H9 (cell line): ENCODE data around the gene ANGPTL7. TPM values are rescaled to one million over a fixed set of nuclear protein-coding genes. Genes with fewer than 3 reads are reported as not detected.

ENCODE experiments used
- DNase-seq: peaks from one replicate; pipeline ENCODE4 v3.0.0-alpha.2; 2017
- H2AFZ ChIP-seq: one replicate; pipeline ENCODE4 v1.6.1; 2013; ENCODE audit warnings: mild to moderate bottlenecking, low read length, control low read depth, moderate library complexity
- H2AK5ac ChIP-seq: 2 replicates; pipeline ENCODE4 v1.6.1; 2013; ENCODE audit warnings: low read length, control low read depth, mixed read lengths; ENCODE audit not compliant: insufficient read length
- H2BK120ac ChIP-seq: one replicate; pipeline ENCODE4 v1.6.1; 2013; ENCODE audit warnings: low read depth, mild to moderate bottlenecking, low read length, control low read depth, inconsistent platforms; ENCODE audit not compliant: poor library complexity, severe bottlenecking
- H2BK12ac ChIP-seq: 2 replicates; pipeline ENCODE4 v1.6.1; 2013; ENCODE audit warnings: low read length, control low read depth, mixed read lengths, low read depth; ENCODE audit not compliant: insufficient read length
- H2BK15ac ChIP-seq: 2 replicates; pipeline ENCODE4 v1.6.1; 2013; ENCODE audit warnings: low read depth, low read length, control low read depth
- H2BK20ac ChIP-seq: one replicate; pipeline ENCODE4 v1.6.1; 2013; ENCODE audit warnings: low read depth, mild to moderate bottlenecking, low read length, control low read depth, inconsistent platforms; ENCODE audit not compliant: poor library complexity, severe bottlenecking
- H2BK5ac ChIP-seq: 2 replicates; pipeline ENCODE4 v1.6.1; 2013; ENCODE audit warnings: low read length, control low read depth, mixed read lengths; ENCODE audit not compliant: insufficient read length
- H3K14ac ChIP-seq: 2 replicates; pipeline ENCODE4 v1.6.1; 2013; ENCODE audit warnings: low read length, control low read depth; ENCODE audit not compliant: insufficient read depth
- H3K18ac ChIP-seq: 2 replicates; pipeline ENCODE4 v1.6.1; 2013; ENCODE audit warnings: low read depth, mild to moderate bottlenecking, mixed read lengths, low read length, control low read depth; ENCODE audit not compliant: insufficient read length
- H3K23ac ChIP-seq: 2 replicates; pipeline ENCODE4 v1.6.1; 2013; ENCODE audit warnings: low read length, control low read depth, mixed read lengths, low read depth; ENCODE audit not compliant: insufficient read length
- H3K23me2 ChIP-seq: 2 replicates; pipeline ENCODE4 v1.6.1; 2013; ENCODE audit warnings: low read depth, mild to moderate bottlenecking, mixed read lengths, low read length, control low read depth; ENCODE audit not compliant: insufficient read length, poor library complexity, severe bottlenecking
- H3K27ac ChIP-seq: 2 replicates; pipeline ENCODE4 v1.5.1; 2013; ENCODE audit warnings: low read length, control low read depth, mixed read lengths, low read depth; ENCODE audit not compliant: insufficient read length
- H3K27me3 ChIP-seq: 2 replicates; pipeline ENCODE4 v1.6.1; 2013; ENCODE audit warnings: low read length, control low read depth, inconsistent platforms; ENCODE audit not compliant: insufficient read depth
- H3K4ac ChIP-seq: 2 replicates; pipeline ENCODE4 v1.6.1; 2013; ENCODE audit warnings: low read depth, mild to moderate bottlenecking, control low read depth, inconsistent platforms, low read length, moderate library complexity
- H3K4me1 ChIP-seq: 2 replicates; pipeline ENCODE4 v1.6.1; 2013; ENCODE audit warnings: low read length, control low read depth, inconsistent platforms; ENCODE audit not compliant: insufficient read depth
- H3K4me2 ChIP-seq: 2 replicates; pipeline ENCODE4 v1.6.1; 2013; ENCODE audit warnings: low read length, control low read depth, mixed read lengths; ENCODE audit not compliant: insufficient read length, insufficient read depth
- H3K56ac ChIP-seq: 2 replicates; pipeline ENCODE4 v1.6.1; 2013; ENCODE audit warnings: low read depth, mild to moderate bottlenecking, mixed read lengths, low read length, control low read depth; ENCODE audit not compliant: insufficient read length
- H3K79me1 ChIP-seq: 2 replicates; pipeline ENCODE4 v1.6.1; 2013; ENCODE audit warnings: low read depth, mild to moderate bottlenecking, moderate library complexity, low read length, control low read depth, inconsistent platforms; ENCODE audit not compliant: insufficient read depth, poor library complexity, severe bottlenecking
- H3K79me2 ChIP-seq: 2 replicates; pipeline ENCODE4 v1.6.1; 2013; ENCODE audit warnings: low read length, control low read depth, inconsistent platforms; ENCODE audit not compliant: insufficient read depth
- H3K9ac ChIP-seq: 2 replicates; pipeline ENCODE4 v1.6.1; 2013; ENCODE audit warnings: low read length, control low read depth, mixed read lengths; ENCODE audit not compliant: insufficient read length; ENCODE audit errors: extremely low read depth
- H3K9me3 ChIP-seq: one replicate; pipeline ENCODE4 v1.6.1; 2013; ENCODE audit warnings: low read depth, low read length, inconsistent platforms; ENCODE audit not compliant: control insufficient read depth
- H3T11ph ChIP-seq: one replicate; pipeline ENCODE4 v1.6.1; 2013; ENCODE audit warnings: mild to moderate bottlenecking, low read length, control low read depth, inconsistent platforms
- H4K20me1 ChIP-seq: one replicate; pipeline ENCODE4 v1.6.1; 2013; ENCODE audit not compliant: control insufficient read depth, insufficient read length, insufficient read depth
- H4K5ac ChIP-seq: 2 replicates; pipeline ENCODE4 v1.6.1; 2013; ENCODE audit warnings: low read depth, mild to moderate bottlenecking, mixed read lengths, low read length, control low read depth; ENCODE audit not compliant: insufficient read length
- H4K8ac ChIP-seq: replicated peaks from 2 replicates; pipeline ENCODE4 v1.6.1; 2013; ENCODE audit warnings: low read length, control low read depth, mixed read lengths, low read depth; ENCODE audit not compliant: insufficient read length
- H4K91ac ChIP-seq: 2 replicates; pipeline ENCODE4 v1.6.1; 2013; ENCODE audit warnings: low read depth, mild to moderate bottlenecking, moderate library complexity, mixed read lengths, low read length, control low read depth; ENCODE audit not compliant: insufficient read length
- H3K27ac Mint-ChIP-seq, 3 experiments: 2 replicates in 2 of 3; 3 replicates in 1 of 3; pipeline ENCODE4 v1.8.0; 2020 to 2021; ENCODE audit warnings: mixed read lengths in 3 of 3, mild to moderate bottlenecking in 1 of 3, moderate library complexity in 1 of 3
- H3K27me3 Mint-ChIP-seq: 2 replicates; pipeline ENCODE4 v1.8.0; 2021; ENCODE audit warnings: low read depth, mild to moderate bottlenecking, moderate library complexity, mixed read lengths
- H3K36me3 Mint-ChIP-seq, 3 experiments: 2 replicates in 2 of 3; 3 replicates in 1 of 3; pipeline ENCODE4 v1.8.0; 2020 to 2021; ENCODE audit warnings: low read depth in 3 of 3, mixed read lengths in 3 of 3; ENCODE audit not compliant: insufficient read depth in 1 of 3
- H3K4me1 Mint-ChIP-seq, 2 experiments: 2 replicates each; pipeline ENCODE4 v1.8.0; 2020; ENCODE audit warnings: mixed read lengths in 2 of 2
- H3K4me3 Mint-ChIP-seq, 2 experiments: 2 replicates in 1 of 2; 3 replicates in 1 of 2; pipeline ENCODE4 v1.8.0; 2020 to 2021; ENCODE audit warnings: mild to moderate bottlenecking in 2 of 2, mixed read lengths in 2 of 2, moderate library complexity in 1 of 2
- H3K9me3 Mint-ChIP-seq, 2 experiments: 2 replicates in 1 of 2; 3 replicates in 1 of 2; pipeline ENCODE4 v1.8.0; 2020; ENCODE audit warnings: mild to moderate bottlenecking in 2 of 2, mixed read lengths in 2 of 2, moderate library complexity in 1 of 2
- WGBS: extraction: QIAGEN DNeasy Blood & Tissue Kit; methylation state at CpG from one replicate; pipeline ENCODE4 v1.1.7; 2013; ENCODE audit warnings: missing lambda C conversion rate, low lambda C conversion rate, mixed read lengths; ENCODE audit not compliant: insufficient read length; ENCODE audit errors: extremely low coverage; 5-methylcytosine and 5-hydroxymethylcytosine counted together
- total RNA-seq: library from RNA; stranded (reverse); gene quantifications from 2 replicates; pipeline ENCODE4 v1.2.1, GENCODE V29; 2021
- TF ChIP-seq, protein P1 (sequence below): fragments of 200-600 bp; sonication (generic); conservative IDR thresholded peaks from 3 replicates; pipeline ENCODE4 v1.8.0; 2021; ENCODE audit warnings: antibody characterized with exemption, mild to moderate bottlenecking

Gene ANGPTL7
- total RNA-seq, 1 experiment from 2014 or later, result not detected

DNA sequence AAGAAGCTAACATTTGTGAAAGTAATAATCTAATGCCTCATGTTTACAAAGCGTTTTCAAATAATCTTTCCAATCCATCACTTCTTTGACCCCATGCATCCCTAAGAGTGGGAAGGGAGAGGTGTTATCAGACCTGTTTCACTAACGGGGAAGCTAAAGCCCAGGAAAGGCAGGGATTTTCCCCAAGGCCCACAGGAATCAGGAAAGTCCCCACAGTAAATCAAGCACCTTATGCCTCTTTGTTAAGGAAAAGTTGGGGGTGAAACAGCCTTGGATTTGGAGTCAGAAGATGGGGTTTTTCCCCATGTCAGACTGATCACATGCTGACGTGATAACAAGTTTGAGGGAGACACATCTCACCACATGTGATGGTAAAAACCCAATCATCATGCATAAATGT lies 20.0 kb upstream of the ANGPTL7 start:
- Histone ChIP-seq H3K9ac (no peak overlapping the region), H2AK5ac (no peak overlapping the region)
- H3K27ac Mint-ChIP-seq, result peak overlapping the region in 2 of 3 experiments; percentile 53 to 58; a peak in 3 of 7 replicates

More for the DNA sequence above, 20.0 kb upstream of the ANGPTL7 start:
- Histone ChIP-seq H3K4ac (no peak overlapping the region), H4K5ac (no peak overlapping the region), H3K4me1 (no peaks in the 10 kb centered on the region), H3K23ac (no peak overlapping the region), H3K23me2 (no peaks in the 10 kb centered on the region), H3K79me1 (no peaks in the 10 kb centered on the region), H3K56ac (no peak overlapping the region), H3T11ph (no peak overlapping the region), H3K18ac (no peak overlapping the region), H3K4me2 (no peak overlapping the region), H3K9me3 (no peaks in the 10 kb centered on the region), H2AFZ (no peak overlapping the region), H2BK20ac (no peak overlapping the region), H4K20me1 (no peaks in the 10 kb centered on the region), H2BK120ac (no peak overlapping the region), H4K91ac (no peak overlapping the region), H3K79me2 (no peaks in the 10 kb centered on the region), H3K27ac (no peak overlapping the region), H2BK5ac (no peak overlapping the region), H3K14ac (no peak overlapping the region), H3K27me3 (no peaks in the 10 kb centered on the region), H2BK12ac (no peak overlapping the region), H2BK15ac (no peak overlapping the region), H4K8ac (no peak overlapping the region)
- no peak for DNase-seq
- Mint-ChIP-seq H3K27me3 (no peaks in the 10 kb centered on the region), H3K4me3 (no peak overlapping the region), H3K4me1 (no peaks in the 10 kb centered on the region), H3K9me3 (no peaks in the 10 kb centered on the region; a peak in 1 of 5 replicates), H3K36me3 (peaks cover 5 to 33% (median 8%) of the 10 kb centered on the region in 3 experiments; a peak in 5 of 7 replicates)
- TF ChIP-seq, protein P1, sequence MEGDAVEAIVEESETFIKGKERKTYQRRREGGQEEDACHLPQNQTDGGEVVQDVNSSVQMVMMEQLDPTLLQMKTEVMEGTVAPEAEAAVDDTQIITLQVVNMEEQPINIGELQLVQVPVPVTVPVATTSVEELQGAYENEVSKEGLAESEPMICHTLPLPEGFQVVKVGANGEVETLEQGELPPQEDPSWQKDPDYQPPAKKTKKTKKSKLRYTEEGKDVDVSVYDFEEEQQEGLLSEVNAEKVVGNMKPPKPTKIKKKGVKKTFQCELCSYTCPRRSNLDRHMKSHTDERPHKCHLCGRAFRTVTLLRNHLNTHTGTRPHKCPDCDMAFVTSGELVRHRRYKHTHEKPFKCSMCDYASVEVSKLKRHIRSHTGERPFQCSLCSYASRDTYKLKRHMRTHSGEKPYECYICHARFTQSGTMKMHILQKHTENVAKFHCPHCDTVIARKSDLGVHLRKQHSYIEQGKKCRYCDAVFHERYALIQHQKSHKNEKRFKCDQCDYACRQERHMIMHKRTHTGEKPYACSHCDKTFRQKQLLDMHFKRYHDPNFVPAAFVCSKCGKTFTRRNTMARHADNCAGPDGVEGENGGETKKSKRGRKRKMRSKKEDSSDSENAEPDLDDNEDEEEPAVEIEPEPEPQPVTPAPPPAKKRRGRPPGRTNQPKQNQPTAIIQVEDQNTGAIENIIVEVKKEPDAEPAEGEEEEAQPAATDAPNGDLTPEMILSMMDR, result no peak
- no CpG with 5 or more reads among the region's 3 CpGs for WGBS
